Activated CD8-positive, alpha-beta memory T cell treated with anti-CD3 and anti-CD28 coated beads, Interleukin-2, amount 10 ng/mL, durations not matched to agents 7 days and 5 days (primary cell): ENCODE measurements around the gene RPS17. TPM values are rescaled to one million over a fixed set of nuclear protein-coding genes. Genes with fewer than 3 reads are reported as not detected.

Source experiments
- ATAC-seq: fragments of 150-1000 bp; cut with Tn5 transposase; one replicate; pipeline ENCODE4 v1.10.0; 2021; ENCODE audit warnings: moderate library complexity
- CTCF ChIA-PET: fragments of 350-600 bp; sonication (Branson Sonifier 250); formaldehyde crosslinking; loops from one replicate; lab custom pipeline; 2021; ENCODE audit warnings: antibody characterized with exemption; lab: Charles Lee
- DNase-seq: peaks from one replicate; pipeline ENCODE4 v3.0.0-alpha.2; 2020
- H3K27ac Mint-ChIP-seq: one replicate; pipeline ENCODE4 v1.8.0; 2021; ENCODE audit warnings: mild to moderate bottlenecking, mixed read lengths
- H3K27me3 Mint-ChIP-seq: one replicate; pipeline ENCODE4 v1.8.0; 2021; ENCODE audit warnings: mixed read lengths
- H3K36me3 Mint-ChIP-seq: one replicate; pipeline ENCODE4 v1.8.0; 2021; ENCODE audit warnings: mild to moderate bottlenecking, mixed read lengths
- H3K4me1 Mint-ChIP-seq: one replicate; pipeline ENCODE4 v1.8.0; 2021; ENCODE audit warnings: mixed read lengths
- H3K4me3 Mint-ChIP-seq: one replicate; pipeline ENCODE4 v1.8.0; 2021; ENCODE audit warnings: mild to moderate bottlenecking, moderate library complexity, mixed read lengths
- H3K9me3 Mint-ChIP-seq: one replicate; pipeline ENCODE4 v1.8.0; 2022; ENCODE audit warnings: low read depth, mixed read lengths
- total RNA-seq, 2 experiments: library from RNA; stranded (reverse); gene quantifications; one replicate each; pipeline ENCODE4 v1.2.3, GENCODE V29; 2021

Gene RPS17
- total RNA-seq, 2 experiments from 2014 or later, result 1,238 to 1,479 TPM

GRCh38 chr15:82558502-82558901, 18.2 kb upstream of the RPS17 start:
- ATAC-seq, result no peak
- no peaks in the 10 kb centered on the region for H3K9me3 Mint-ChIP-seq
- no peak overlapping the region for H3K4me3 Mint-ChIP-seq
- CTCF ChIA-PET, result interaction anchor here (2.0 kb wide), 1 partner anchor 27 kb away, joined by 5 read pairs; no protein-coding TSS in a partner anchor
- H3K4me1 Mint-ChIP-seq, result no peaks in the 10 kb centered on the region
- no peak overlapping the region for H3K27ac Mint-ChIP-seq
- H3K36me3 Mint-ChIP-seq, result no peaks in the 10 kb centered on the region
- peaks cover 12% of the 10 kb centered on the region for H3K27me3 Mint-ChIP-seq
- DNase-seq, result no peak

- Mint-ChIP-seq H3K27me3 (peaks cover 18% of the 10 kb centered on the region), H3K4me1 (no peaks in the 10 kb centered on the region), H3K36me3 (no peaks in the 10 kb centered on the region), H3K27ac (no peak overlapping the region), H3K4me3 (no peak overlapping the region), H3K9me3 (no peaks in the 10 kb centered on the region)
- no peak for DNase-seq
- CTCF ChIA-PET, result no interaction called here
- no peak for ATAC-seq
Observed at GRCh38 chr15:82556315-82557035, 16.2 kb upstream of the RPS17 start.

DNA sequence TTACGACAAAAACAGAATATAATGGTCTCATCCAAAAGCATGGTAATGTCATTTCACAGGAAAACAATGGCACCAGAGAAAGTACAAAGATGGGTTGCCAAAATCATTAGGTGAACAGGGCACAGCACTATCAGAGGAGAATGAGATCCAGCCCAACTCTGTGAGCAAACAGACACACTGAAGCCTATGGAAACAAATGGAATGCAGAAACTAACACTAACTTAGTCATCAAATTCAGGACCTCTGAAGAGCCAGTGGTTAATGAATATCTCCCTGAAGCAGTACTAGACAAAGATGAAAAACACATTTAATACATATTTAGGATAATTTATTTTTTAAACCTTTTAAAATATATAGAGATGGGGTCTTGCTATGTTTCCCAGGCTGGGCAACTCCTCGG, 14.6 kb upstream of the RPS17 start:
- Mint-ChIP-seq H3K27ac (no peak overlapping the region), H3K4me3 (no peak overlapping the region), H3K9me3 (no peaks in the 10 kb centered on the region), H3K36me3 (no peaks in the 10 kb centered on the region), H3K27me3 (peaks cover 22% of the 10 kb centered on the region), H3K4me1 (no peaks in the 10 kb centered on the region)
- DNase-seq, result no peak
- CTCF ChIA-PET, result no interaction called here
- no peak for ATAC-seq

DNA sequence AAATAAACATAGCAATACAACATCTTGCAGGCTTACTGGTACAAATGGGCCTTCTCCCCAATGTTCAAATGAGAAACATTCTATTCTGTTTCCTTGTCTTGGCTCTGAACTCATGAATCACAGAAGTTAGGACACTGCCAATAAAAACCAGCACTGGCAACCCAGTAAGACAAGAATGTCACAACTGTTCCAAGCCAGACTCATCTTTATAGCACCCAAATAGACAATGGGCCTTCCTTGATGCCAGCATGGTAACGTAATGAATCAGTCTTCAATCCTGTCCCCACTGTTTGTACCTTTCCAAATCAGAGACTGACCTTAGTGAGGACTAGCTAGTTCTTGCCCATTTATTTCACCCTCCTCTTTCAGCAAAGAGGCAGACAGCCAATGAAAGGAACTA, 14.1 kb upstream of the RPS17 start:
- Mint-ChIP-seq H3K36me3 (no peaks in the 10 kb centered on the region), H3K4me1 (no peaks in the 10 kb centered on the region), H3K27ac (no peak overlapping the region), H3K27me3 (peaks cover 22% of the 10 kb centered on the region), H3K4me3 (no peak overlapping the region), H3K9me3 (no peaks in the 10 kb centered on the region)
- DNase-seq (no peak), ATAC-seq (no peak)
- CTCF ChIA-PET, result interaction anchor here (1.1 kb wide), 1 partner anchor 23 kb away, joined by 4 read pairs; no protein-coding TSS in a partner anchor

GRCh38 chr15:82553846-82554245, 13.6 kb upstream of the RPS17 start:
- DNase-seq, result no peak
- Mint-ChIP-seq H3K27me3 (peaks cover 22% of the 10 kb centered on the region), H3K27ac (no peak overlapping the region), H3K4me3 (no peak overlapping the region), H3K36me3 (no peaks in the 10 kb centered on the region), H3K4me1 (no peaks in the 10 kb centered on the region), H3K9me3 (no peaks in the 10 kb centered on the region)
- CTCF ChIA-PET, result interaction anchor here (1.1 kb wide), 1 partner anchor 23 kb away, joined by 4 read pairs; no protein-coding TSS in a partner anchor
- no peak for ATAC-seq

- no peaks in the 10 kb centered on the region for H3K36me3 Mint-ChIP-seq
- CTCF ChIA-PET, result no interaction called here
- no peak overlapping the region for H3K4me3 Mint-ChIP-seq
- peaks cover 22% of the 10 kb centered on the region for H3K27me3 Mint-ChIP-seq
- ATAC-seq (no peak), DNase-seq (no peak)
- peaks cover 4% of the 10 kb centered on the region for H3K4me1 Mint-ChIP-seq
- no peaks in the 10 kb centered on the region for H3K9me3 Mint-ChIP-seq
- no peak overlapping the region for H3K27ac Mint-ChIP-seq
Observed at GRCh38 chr15:82552861-82553260, 12.6 kb upstream of the RPS17 start.

- H3K27me3 Mint-ChIP-seq, result peaks cover 22% of the 10 kb centered on the region
- CTCF ChIA-PET, result no interaction called here
- peaks cover 4% of the 10 kb centered on the region for H3K4me1 Mint-ChIP-seq
- DNase-seq, result no peak
- no peak overlapping the region for H3K4me3 Mint-ChIP-seq
- no peak overlapping the region for H3K27ac Mint-ChIP-seq
- ATAC-seq, result no peak
- H3K9me3 Mint-ChIP-seq, result no peaks in the 10 kb centered on the region
- no peaks in the 10 kb centered on the region for H3K36me3 Mint-ChIP-seq
Observed at GRCh38 chr15:82551646-82552247, 11.5 kb upstream of the RPS17 start.

GRCh38 chr15:82549199-82549665, 9.0 kb upstream of the RPS17 start:
- CTCF ChIA-PET, result interaction anchor here (0.8 to 1.3 kb wide), 3 partner anchors 8 to 18 kb away, joined by 3 to 4 read pairs (median 3); partner anchors contain the start of gene RPS17
- Mint-ChIP-seq H3K4me3 (no peak overlapping the region), H3K9me3 (no peaks in the 10 kb centered on the region), H3K36me3 (no peaks in the 10 kb centered on the region), H3K27me3 (peaks cover 28% of the 10 kb centered on the region), H3K4me1 (peaks cover 4% of the 10 kb centered on the region), H3K27ac (no peak overlapping the region)
- DNase-seq (no peak), ATAC-seq (no peak)

DNA sequence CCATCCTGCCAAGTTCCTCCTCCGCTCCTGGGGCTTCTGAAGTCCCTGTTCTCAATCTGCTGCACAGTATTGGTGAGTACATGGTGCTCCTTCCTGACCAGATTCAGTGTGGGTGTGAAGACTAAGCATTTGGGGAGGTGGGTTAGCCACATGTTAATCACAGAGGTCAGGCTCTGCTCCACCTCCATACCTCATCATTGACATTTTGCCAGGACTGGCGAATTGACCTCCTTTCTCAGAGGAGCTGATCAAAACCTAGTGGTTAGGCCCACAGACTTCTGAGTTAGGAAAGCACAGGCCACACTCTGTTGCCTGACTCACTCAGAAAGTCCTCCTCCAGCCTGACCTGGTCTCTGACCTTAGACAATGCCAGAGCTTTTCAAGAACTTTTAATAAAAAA, 8.4 kb upstream of the RPS17 start:
- CTCF ChIA-PET, result interaction anchor here (0.8 to 1.3 kb wide), 3 partner anchors 8 to 18 kb away, joined by 3 to 4 read pairs (median 3); partner anchors contain the start of gene RPS17
- H3K4me3 Mint-ChIP-seq, result no peak overlapping the region
- DNase-seq (no peak), ATAC-seq (no peak)
- H3K27ac Mint-ChIP-seq, result no peak overlapping the region
- H3K27me3 Mint-ChIP-seq, result peaks cover 33% of the 10 kb centered on the region
- peaks cover 4% of the 10 kb centered on the region for H3K4me1 Mint-ChIP-seq
- H3K9me3 Mint-ChIP-seq, result no peaks in the 10 kb centered on the region
- H3K36me3 Mint-ChIP-seq, result no peaks in the 10 kb centered on the region

- no peaks in the 10 kb centered on the region for H3K36me3 Mint-ChIP-seq
- no peak overlapping the region for H3K27ac Mint-ChIP-seq
- no peak overlapping the region for H3K4me3 Mint-ChIP-seq
- CTCF ChIA-PET, result no interaction called here
- peaks cover 13% of the 10 kb centered on the region for H3K4me1 Mint-ChIP-seq
- no peak for ATAC-seq
- no peak for DNase-seq
- no peaks in the 10 kb centered on the region for H3K9me3 Mint-ChIP-seq
- peaks cover 21% of the 10 kb centered on the region for H3K27me3 Mint-ChIP-seq
Observed at GRCh38 chr15:82545478-82545877, 5.2 kb upstream of the RPS17 start.

DNA sequence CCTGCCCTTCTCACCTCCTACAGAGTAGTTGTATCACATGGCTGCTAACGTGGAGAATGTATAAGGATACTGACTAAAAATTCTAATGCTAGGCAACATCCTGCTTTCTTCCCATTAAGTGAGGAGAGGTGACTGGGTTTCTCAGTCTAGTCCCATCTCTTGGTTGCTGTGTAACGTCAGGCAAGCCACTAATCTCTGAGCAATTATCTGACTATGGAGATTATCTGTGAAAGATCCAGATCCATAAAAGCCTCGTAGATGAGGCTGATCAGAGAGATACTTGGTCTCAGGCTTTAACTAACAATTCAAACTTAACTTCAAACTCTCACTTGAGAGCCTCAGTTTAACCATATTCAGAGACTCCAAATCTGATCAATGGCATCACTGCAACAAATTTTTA, 4.7 kb upstream of the RPS17 start:
- no peak overlapping the region for H3K4me3 Mint-ChIP-seq
- H3K27ac Mint-ChIP-seq, result no peak overlapping the region
- CTCF ChIA-PET, result interaction anchor here (6.9 kb wide), 1 partner anchor 15 kb away, joined by 75 read pairs; no protein-coding TSS in a partner anchor
- H3K36me3 Mint-ChIP-seq, result peaks cover 2% of the 10 kb centered on the region
- H3K4me1 Mint-ChIP-seq, result peaks cover 13% of the 10 kb centered on the region
- ATAC-seq, result no peak
- no peak for DNase-seq
- H3K9me3 Mint-ChIP-seq, result no peaks in the 10 kb centered on the region
- peaks cover 16% of the 10 kb centered on the region for H3K27me3 Mint-ChIP-seq

DNA sequence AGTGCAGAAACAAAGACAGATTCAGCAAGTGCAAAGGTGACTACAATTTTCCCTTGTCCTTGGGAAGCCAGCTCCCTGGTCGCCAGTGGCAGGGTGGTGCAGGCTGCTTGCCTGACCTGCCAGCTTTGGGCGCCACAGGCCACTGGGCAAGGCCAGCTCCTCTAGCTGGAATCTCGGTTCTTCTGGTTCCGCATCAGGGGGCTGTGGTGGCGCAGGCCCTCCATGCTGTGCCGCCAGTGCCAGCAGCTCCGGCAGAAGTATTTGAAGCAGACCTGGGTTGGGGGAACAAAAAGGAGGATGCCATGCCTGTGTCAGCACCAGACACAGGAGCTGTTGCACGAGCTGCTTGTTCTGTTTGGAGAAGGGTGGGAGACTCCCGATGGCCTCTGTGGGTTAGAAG, 4.2 kb upstream of the RPS17 start:
- CTCF ChIA-PET, result interaction anchor here (0.7 to 6.9 kb wide), 2 partner anchors 15 to 259 kb away, joined by 3 to 75 read pairs; no protein-coding TSS in a partner anchor
- Mint-ChIP-seq H3K9me3 (no peaks in the 10 kb centered on the region), H3K4me1 (peaks cover 13% of the 10 kb centered on the region), H3K4me3 (no peak overlapping the region), H3K36me3 (peaks cover 7% of the 10 kb centered on the region), H3K27me3 (peaks cover 16% of the 10 kb centered on the region), H3K27ac (no peak overlapping the region)
- ATAC-seq (no peak), DNase-seq (no peak)

GRCh38 chr15:82543160-82543559, 2.9 kb upstream of the RPS17 start:
- Mint-ChIP-seq H3K36me3 (peaks cover 20% of the 10 kb centered on the region), H3K4me1 (peaks cover 20% of the 10 kb centered on the region), H3K4me3 (no peak overlapping the region), H3K27me3 (peaks cover 16% of the 10 kb centered on the region), H3K27ac (no peak overlapping the region), H3K9me3 (no peaks in the 10 kb centered on the region)
- CTCF ChIA-PET, result interaction anchor here (0.7 to 6.9 kb wide), 2 partner anchors 14 to 488 kb away, joined by 3 to 75 read pairs; no protein-coding TSS in a partner anchor
- ATAC-seq (no peak), DNase-seq (no peak)
